ENCODE results near the gene ZNF281. TPM values are rescaled to one million over a fixed set of nuclear protein-coding genes. Genes with fewer than 3 reads are reported as not detected.

Gene ZNF281
- total and polyA plus RNA-seq, 9 of the 15 experiments (the other 6 are each of a cell fraction or from before 2014, with no cell fraction given), result 9.6 to 24.9 (median 16.5) TPM

DNA sequence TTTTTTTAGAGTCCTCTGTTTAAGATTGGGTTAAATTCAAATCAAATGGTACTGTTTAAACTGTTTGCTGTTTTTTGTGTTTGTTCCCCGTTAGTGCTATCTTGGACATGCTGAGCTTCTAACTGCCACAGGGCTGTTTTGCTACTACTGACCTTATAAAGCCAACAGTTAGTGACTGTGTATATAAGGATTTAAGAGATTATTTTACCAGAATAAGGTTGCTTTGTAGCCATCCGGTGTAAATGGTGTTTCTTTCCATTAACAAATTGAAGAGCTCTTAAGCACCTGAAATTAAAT lies 37.0 kb downstream of the ZNF281 start (continued):
- no peak for TF ChIP-seq NFIC (IDR thresholded peaks at IDR 0.05)
- no peak for TF ChIP-seq ETV5 (CRISPR knock-in tag; IDR thresholded peaks at IDR 0.05; ENCODE audit: low read depth)
- no peak for TF ChIP-seq ERF (CRISPR knock-in tag; IDR thresholded peaks at IDR 0.05)
- no peak for TF ChIP-seq SIN3B (IDR thresholded peaks at IDR 0.05; ENCODE audit: low read depth)
- no peak for TF ChIP-seq ZNF699 (CRISPR knock-in tag; IDR thresholded peaks at IDR 0.05; ENCODE audit: insufficient replicate concordance)
- no peak for TF ChIP-seq ZNF444 (CRISPR knock-in tag; IDR thresholded peaks at IDR 0.05)

DNA sequence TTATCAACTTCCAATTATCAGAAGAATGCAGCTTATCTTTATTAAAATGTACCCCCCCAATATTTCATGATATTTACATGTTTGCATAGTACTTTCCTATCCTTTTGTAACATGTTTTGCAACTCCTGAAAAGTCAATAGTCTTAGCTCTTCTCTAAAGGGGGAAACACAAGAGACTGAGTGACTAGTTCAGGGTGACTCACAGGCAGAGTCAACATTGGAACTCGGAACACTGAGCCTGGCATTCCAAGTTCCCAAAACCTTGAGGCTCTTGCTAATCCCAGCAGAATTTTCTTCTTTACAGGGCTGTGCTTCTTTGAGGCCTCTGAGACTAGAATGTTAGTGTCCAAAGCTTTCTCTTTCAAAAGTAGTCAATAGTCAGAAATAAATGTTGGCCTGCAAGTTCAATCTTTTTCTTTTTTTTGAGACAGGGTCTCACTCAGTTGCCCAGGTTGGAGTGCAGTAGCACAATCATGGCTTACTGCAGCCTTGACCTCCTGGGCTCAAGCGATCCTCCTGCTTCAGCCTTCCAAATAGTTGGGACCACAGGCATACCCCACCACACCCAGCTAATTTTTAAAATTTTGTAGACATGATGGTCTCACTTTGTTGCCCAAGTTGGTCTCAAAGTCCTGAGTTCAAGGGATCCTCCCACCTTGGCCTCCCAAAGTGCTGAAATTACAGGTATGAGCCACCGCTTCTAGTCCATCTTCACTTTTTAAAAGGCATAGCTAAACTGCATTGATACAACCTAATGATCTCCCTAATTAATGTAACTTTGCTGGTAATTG lies 37.5 kb downstream of the ZNF281 start:
- no peak overlapping the region for H3K9ac ChIP-seq (ENCODE audit: insufficient read depth in 1 of 2, low read depth in 2 of 2, low read length in 2 of 2)
- no peaks in the 10 kb centered on the region for H3K36me3 ChIP-seq (ENCODE audit: control insufficient read depth, insufficient read depth, low read length)
- no peak overlapping the region for H3K4me2 ChIP-seq (ENCODE audit: insufficient read depth, low read length)
- intact Hi-C loops (cut with micrococcal nuclease), result no loop called here
- CTCF ChIA-PET (ENCODE audit: low intra/inter-chr PET ratio), result no interaction called here
- ATAC-seq, result no peak
- H3K9me3 ChIP-seq (replicated peaks; ENCODE audit: control insufficient read depth, insufficient read depth, low read depth, low read length), result no peaks in the 10 kb centered on the region
- H3K27ac ChIP-seq (ENCODE audit: extremely low read depth, low read depth, low read length), result no peak overlapping the region
- H3K4me3 ChIP-seq, result no peak overlapping the region
- DNase-seq (ENCODE audit: extremely low read depth in 1 of 4, low spot score in 3 of 4), result no peak
- no peak for FAIRE-seq
- BruUV-seq (replicated peaks), result no TSS peak
- POLR2A ChIA-PET, result interaction anchor here (0.6 to 0.7 kb wide), 2 partner anchors 10 to 62 kb away, joined by 3 read pairs; no protein-coding TSS in a partner anchor
- H3K27me3 ChIP-seq (ENCODE audit: control insufficient read depth in 2 of 2, insufficient read depth in 2 of 2, low read length in 2 of 2), result peaks cover 17% of the 10 kb centered on the region in 2 experiments
- H4K20me1 ChIP-seq (replicated peaks; ENCODE audit: control insufficient read depth, insufficient read depth, low read length), result no peaks in the 10 kb centered on the region
- no peaks in the 10 kb centered on the region for H3K79me2 ChIP-seq (ENCODE audit: control insufficient read depth, insufficient read depth, low read length)
- H3K9me1 ChIP-seq (ENCODE audit: control insufficient read depth, insufficient read depth, low read length), result no peaks in the 10 kb centered on the region
- no peak overlapping the region for H2AFZ ChIP-seq (ENCODE audit: low read depth, low read length)
- no peaks in the 10 kb centered on the region for H3K4me1 ChIP-seq (replicated peaks in 1 of 2; ENCODE audit: control insufficient read depth in 2 of 2, insufficient read depth in 2 of 2, low read length in 2 of 2)
- 2% methylated on average over 3 of the region's 3 CpGs for WGBS (ENCODE audit: insufficient coverage, low coverage, missing lambda C conversion rate)
- in situ Hi-C loops (cut with MboI), result no loop called here
- no peak for TF ChIP-seq NFE2L1 (tag; IDR thresholded peaks at IDR 0.05; ENCODE audit: borderline replicate concordance, low read depth)
- TF ChIP-seq, protein P1, sequence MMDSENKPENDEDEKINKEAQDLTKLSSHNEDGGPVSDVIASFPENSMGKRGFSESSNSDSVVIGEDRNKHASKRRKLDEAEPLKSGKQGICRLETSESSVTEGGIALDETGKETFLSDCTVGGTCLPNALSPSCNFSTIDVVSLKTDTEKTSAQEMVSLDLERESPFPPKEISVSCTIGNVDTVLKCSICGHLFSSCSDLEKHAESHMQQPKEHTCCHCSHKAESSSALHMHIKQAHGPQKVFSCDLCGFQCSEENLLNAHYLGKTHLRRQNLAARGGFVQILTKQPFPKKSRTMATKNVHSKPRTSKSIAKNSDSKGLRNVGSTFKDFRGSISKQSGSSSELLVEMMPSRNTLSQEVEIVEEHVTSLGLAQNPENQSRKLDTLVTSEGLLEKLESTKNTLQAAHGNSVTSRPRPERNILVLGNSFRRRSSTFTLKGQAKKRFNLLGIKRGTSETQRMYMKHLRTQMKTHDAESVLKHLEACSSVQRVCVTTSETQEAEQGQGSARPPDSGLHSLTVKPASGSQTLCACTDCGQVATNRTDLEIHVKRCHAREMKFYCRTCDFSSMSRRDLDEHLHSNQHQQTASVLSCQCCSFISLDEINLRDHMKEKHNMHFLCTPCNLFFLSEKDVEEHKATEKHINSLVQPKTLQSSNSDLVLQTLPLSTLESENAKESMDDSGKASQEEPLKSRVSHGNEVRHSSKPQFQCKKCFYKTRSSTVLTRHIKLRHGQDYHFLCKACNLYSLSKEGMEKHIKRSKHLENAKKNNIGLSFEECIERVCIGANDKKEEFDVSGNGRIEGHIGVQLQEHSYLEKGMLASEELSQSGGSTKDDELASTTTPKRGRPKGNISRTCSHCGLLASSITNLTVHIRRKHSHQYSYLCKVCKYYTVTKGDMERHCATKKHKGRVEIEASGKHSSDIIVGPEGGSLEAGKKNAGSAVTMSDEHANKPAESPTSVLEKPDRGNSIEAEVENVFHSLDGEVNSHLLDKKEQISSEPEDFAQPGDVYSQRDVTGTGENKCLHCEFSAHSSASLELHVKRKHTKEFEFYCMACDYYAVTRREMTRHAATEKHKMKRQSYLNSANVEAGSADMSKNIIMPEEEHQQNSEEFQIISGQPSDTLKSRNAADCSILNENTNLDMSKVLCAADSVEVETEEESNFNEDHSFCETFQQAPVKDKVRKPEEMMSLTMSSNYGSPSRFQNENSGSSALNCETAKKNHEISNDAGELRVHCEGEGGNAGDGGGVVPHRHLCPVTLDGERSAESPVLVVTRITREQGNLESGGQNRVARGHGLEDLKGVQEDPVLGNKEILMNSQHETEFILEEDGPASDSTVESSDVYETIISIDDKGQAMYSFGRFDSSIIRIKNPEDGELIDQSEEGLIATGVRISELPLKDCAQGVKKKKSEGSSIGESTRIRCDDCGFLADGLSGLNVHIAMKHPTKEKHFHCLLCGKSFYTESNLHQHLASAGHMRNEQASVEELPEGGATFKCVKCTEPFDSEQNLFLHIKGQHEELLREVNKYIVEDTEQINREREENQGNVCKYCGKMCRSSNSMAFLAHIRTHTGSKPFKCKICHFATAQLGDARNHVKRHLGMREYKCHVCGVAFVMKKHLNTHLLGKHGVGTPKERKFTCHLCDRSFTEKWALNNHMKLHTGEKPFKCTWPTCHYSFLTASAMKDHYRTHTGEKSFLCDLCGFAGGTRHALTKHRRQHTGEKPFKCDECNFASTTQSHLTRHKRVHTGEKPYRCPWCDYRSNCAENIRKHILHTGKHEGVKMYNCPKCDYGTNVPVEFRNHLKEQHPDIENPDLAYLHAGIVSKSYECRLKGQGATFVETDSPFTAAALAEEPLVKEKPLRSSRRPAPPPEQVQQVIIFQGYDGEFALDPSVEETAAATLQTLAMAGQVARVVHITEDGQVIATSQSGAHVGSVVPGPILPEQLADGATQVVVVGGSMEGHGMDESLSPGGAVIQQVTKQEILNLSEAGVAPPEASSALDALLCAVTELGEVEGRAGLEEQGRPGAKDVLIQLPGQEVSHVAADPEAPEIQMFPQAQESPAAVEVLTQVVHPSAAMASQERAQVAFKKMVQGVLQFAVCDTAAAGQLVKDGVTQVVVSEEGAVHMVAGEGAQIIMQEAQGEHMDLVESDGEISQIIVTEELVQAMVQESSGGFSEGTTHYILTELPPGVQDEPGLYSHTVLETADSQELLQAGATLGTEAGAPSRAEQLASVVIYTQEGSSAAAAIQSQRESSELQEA (IDR thresholded peaks at IDR 0.05; ENCODE audit: low read depth), result no peak
- TF ChIP-seq, protein P2, sequence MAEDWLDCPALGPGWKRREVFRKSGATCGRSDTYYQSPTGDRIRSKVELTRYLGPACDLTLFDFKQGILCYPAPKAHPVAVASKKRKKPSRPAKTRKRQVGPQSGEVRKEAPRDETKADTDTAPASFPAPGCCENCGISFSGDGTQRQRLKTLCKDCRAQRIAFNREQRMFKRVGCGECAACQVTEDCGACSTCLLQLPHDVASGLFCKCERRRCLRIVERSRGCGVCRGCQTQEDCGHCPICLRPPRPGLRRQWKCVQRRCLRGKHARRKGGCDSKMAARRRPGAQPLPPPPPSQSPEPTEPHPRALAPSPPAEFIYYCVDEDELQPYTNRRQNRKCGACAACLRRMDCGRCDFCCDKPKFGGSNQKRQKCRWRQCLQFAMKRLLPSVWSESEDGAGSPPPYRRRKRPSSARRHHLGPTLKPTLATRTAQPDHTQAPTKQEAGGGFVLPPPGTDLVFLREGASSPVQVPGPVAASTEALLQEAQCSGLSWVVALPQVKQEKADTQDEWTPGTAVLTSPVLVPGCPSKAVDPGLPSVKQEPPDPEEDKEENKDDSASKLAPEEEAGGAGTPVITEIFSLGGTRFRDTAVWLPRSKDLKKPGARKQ (CRISPR knock-in tag; IDR thresholded peaks at IDR 0.05), result no peak
- no peak for TF ChIP-seq BMI1 (IDR thresholded peaks at IDR 0.05; ENCODE audit: low read length)
- TF ChIP-seq RCOR1 (IDR thresholded peaks at IDR 0.05; ENCODE audit: borderline replicate concordance in 1 of 2, low read depth in 2 of 2, low read length in 2 of 2), result no peak
- TF ChIP-seq ZNF780A (CRISPR knock-in tag; IDR thresholded peaks at IDR 0.05), result no peak

Measured in K562 (cell line).